ENCODE measurements around the gene PSD2. TPM values are rescaled to one million over a fixed set of nuclear protein-coding genes. Genes with fewer than 3 reads are reported as not detected.

Gene PSD2
- total RNA-seq, 1 donor from 2014 or later, result 0.25 TPM

DNA sequence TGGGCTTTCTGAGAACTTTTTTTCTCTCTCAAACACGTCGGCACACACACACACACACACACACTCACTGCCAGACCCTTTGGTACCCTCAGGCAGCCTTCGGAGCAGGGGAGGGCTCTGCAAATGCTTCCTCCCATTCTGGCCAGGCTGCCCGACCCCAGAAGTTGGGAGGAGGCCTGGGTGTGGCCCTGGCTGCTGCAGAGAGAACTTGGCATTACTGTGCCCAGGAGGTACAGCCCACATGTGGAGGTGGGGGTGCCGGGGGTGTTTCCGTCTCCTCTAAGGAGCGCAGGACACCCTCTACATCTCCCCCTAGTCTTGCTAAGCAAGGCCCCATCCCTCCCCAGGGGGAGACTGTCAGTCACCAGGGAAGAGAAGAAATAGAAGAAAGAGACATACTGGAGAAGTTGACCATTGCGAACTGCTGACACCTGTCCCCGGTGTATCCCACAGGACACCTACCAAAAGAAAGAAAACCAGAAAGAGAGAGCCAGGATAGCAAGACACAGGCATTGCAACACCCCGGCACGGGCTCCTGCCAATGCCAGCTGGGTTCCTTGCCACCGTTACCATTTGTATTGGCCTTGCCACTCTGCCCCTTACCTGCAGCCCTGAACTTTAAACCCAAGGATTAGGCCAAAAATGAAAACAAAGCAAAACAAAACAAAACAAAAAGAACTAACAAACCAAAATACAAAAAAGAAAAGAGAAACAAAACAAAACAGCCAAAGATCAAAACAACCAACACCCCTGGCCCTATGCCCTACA lies 69.3 kb downstream of the PSD2 start:
- H3K4me1 ChIP-seq (ENCODE audit: insufficient read depth, low read length), result no peaks in the 10 kb centered on the region
- no peak overlapping the region for H3K4me3 ChIP-seq (ENCODE audit: insufficient read depth, low read depth, low read length)
- Mint-ChIP-seq H3K4me1 (ENCODE audit: low read depth, unreplicated experiment) (no peaks in the 10 kb centered on the region), H3K4me3 (ENCODE audit: unreplicated experiment) (no peak overlapping the region), H3K27ac (ENCODE audit: unreplicated experiment) (no peak overlapping the region), H3K36me3 (ENCODE audit: low read depth, unreplicated experiment) (peaks cover 2% of the 10 kb centered on the region), H3K9me3 (ENCODE audit: unreplicated experiment) (no peaks in the 10 kb centered on the region), H3K27me3 (ENCODE audit: low read depth, unreplicated experiment) (peaks cover 73% of the 10 kb centered on the region)
- no peaks in the 10 kb centered on the region for H3K79me2 ChIP-seq (ENCODE audit: insufficient read depth, low read length)
- DNase-seq (ENCODE audit: low read depth) (no peak), FAIRE-seq (no peak)
- peaks cover 16% of the 10 kb centered on the region for H3K27me3 ChIP-seq (ENCODE audit: insufficient read depth, low read length)
- H3K4me2 ChIP-seq (ENCODE audit: low read length), result no peak overlapping the region
- no peaks in the 10 kb centered on the region for H4K20me1 ChIP-seq (ENCODE audit: insufficient read depth, low read length)
- no peak overlapping the region for H3K9ac ChIP-seq (ENCODE audit: low read length)
- TF ChIP-seq, protein P1, sequence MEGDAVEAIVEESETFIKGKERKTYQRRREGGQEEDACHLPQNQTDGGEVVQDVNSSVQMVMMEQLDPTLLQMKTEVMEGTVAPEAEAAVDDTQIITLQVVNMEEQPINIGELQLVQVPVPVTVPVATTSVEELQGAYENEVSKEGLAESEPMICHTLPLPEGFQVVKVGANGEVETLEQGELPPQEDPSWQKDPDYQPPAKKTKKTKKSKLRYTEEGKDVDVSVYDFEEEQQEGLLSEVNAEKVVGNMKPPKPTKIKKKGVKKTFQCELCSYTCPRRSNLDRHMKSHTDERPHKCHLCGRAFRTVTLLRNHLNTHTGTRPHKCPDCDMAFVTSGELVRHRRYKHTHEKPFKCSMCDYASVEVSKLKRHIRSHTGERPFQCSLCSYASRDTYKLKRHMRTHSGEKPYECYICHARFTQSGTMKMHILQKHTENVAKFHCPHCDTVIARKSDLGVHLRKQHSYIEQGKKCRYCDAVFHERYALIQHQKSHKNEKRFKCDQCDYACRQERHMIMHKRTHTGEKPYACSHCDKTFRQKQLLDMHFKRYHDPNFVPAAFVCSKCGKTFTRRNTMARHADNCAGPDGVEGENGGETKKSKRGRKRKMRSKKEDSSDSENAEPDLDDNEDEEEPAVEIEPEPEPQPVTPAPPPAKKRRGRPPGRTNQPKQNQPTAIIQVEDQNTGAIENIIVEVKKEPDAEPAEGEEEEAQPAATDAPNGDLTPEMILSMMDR (IDR thresholded peaks at IDR 0.05; ENCODE audit: insufficient read depth, low read depth, low read length), result no peak
- TF ChIP-seq EZH2 (IDR thresholded peaks at IDR 0.05; ENCODE audit: insufficient read depth, low read length), result no peak
- H2AFZ ChIP-seq (ENCODE audit: low read depth, low read length), result no peak overlapping the region
- H3K36me3 ChIP-seq (ENCODE audit: insufficient read depth, low read length), result no peaks in the 10 kb centered on the region
- H3K27ac ChIP-seq (ENCODE audit: low read depth, low read length), result no peak overlapping the region
- no peaks in the 10 kb centered on the region for H3K9me3 ChIP-seq (ENCODE audit: insufficient read depth, low read depth, low read length)

DNA sequence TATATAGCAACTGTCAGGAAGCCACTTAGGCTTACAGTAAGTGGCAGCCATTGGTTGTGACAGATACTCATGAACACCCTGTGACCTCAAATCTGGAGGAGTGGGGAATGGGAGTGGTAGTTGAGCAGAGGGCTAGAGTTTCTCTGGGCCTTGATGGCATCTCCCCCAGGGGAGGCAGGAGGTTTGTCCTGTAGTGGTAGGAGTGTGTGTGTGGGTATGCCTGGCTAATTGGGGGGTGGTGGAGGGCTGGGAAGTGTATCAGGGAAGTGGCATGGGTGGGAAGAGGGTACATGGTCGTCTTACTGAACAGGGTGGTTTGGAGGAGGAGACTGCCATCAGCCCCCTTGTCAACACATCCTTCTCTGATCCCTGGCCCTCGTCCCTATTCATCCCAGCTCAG lies 71.5 kb downstream of the PSD2 start:
- no peaks in the 10 kb centered on the region for H3K9me3 Mint-ChIP-seq (ENCODE audit: unreplicated experiment)
- no peak overlapping the region for H2AFZ ChIP-seq (ENCODE audit: low read depth, low read length)
- peaks cover 2% of the 10 kb centered on the region for H3K36me3 Mint-ChIP-seq (ENCODE audit: low read depth, unreplicated experiment)
- no peak overlapping the region for H3K4me3 Mint-ChIP-seq (ENCODE audit: unreplicated experiment)
- H3K4me1 ChIP-seq (ENCODE audit: insufficient read depth, low read length), result no peaks in the 10 kb centered on the region
- no peaks in the 10 kb centered on the region for H4K20me1 ChIP-seq (ENCODE audit: insufficient read depth, low read length)
- no peak overlapping the region for H3K27ac ChIP-seq (ENCODE audit: low read depth, low read length)
- no peak overlapping the region for H3K27ac Mint-ChIP-seq (ENCODE audit: unreplicated experiment)
- H3K27me3 ChIP-seq (ENCODE audit: insufficient read depth, low read length), result peaks cover 13% of the 10 kb centered on the region
- DNase-seq (ENCODE audit: low read depth) (no peak), FAIRE-seq (no peak)
- no peaks in the 10 kb centered on the region for H3K4me1 Mint-ChIP-seq (ENCODE audit: low read depth, unreplicated experiment)
- peaks cover 72% of the 10 kb centered on the region for H3K27me3 Mint-ChIP-seq (ENCODE audit: low read depth, unreplicated experiment)
- H3K4me3 ChIP-seq (ENCODE audit: insufficient read depth, low read depth, low read length), result no peak overlapping the region
- H3K4me2 ChIP-seq (ENCODE audit: low read length), result no peak overlapping the region
- H3K9ac ChIP-seq (ENCODE audit: low read length), result no peak overlapping the region
- no peaks in the 10 kb centered on the region for H3K79me2 ChIP-seq (ENCODE audit: insufficient read depth, low read length)
- no peak for TF ChIP-seq EZH2 (IDR thresholded peaks at IDR 0.05; ENCODE audit: insufficient read depth, low read length)
- TF ChIP-seq, protein P1 (IDR thresholded peaks at IDR 0.05; ENCODE audit: insufficient read depth, low read depth, low read length), result no peak
- no peaks in the 10 kb centered on the region for H3K36me3 ChIP-seq (ENCODE audit: insufficient read depth, low read length)
- no peaks in the 10 kb centered on the region for H3K9me3 ChIP-seq (ENCODE audit: insufficient read depth, low read depth, low read length)

DNA sequence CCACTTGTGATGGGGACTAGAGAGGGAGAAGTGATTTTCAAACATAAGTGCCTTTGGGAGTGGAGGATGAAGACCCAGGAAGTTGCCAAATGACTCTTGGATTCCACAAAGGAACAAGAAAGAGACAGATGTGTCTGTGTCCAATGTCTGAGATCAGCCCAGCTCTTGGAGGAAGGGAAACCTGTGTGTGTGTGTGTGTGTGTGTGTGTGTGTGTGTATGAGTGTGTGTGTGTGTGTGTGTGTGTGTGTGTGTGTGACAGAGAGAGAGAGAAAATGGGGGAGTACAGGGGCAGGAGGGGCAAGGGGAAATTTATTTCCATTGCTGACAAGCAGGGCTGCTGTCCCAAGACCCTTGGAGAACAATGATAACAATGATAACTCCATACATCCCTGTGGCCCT lies 72.0 kb downstream of the PSD2 start:
- no peaks in the 10 kb centered on the region for H3K79me2 ChIP-seq (ENCODE audit: insufficient read depth, low read length)
- TF ChIP-seq, protein P1 (IDR thresholded peaks at IDR 0.05; ENCODE audit: insufficient read depth, low read depth, low read length), result no peak
- no peak for TF ChIP-seq EZH2 (IDR thresholded peaks at IDR 0.05; ENCODE audit: insufficient read depth, low read length)
- FAIRE-seq (no peak), DNase-seq (ENCODE audit: low read depth) (no peak)
- H3K4me3 ChIP-seq (ENCODE audit: insufficient read depth, low read depth, low read length), result no peak overlapping the region
- no peak overlapping the region for H2AFZ ChIP-seq (ENCODE audit: low read depth, low read length)
- no peak overlapping the region for H3K27ac ChIP-seq (ENCODE audit: low read depth, low read length)
- peaks cover 2% of the 10 kb centered on the region for H3K36me3 Mint-ChIP-seq (ENCODE audit: low read depth, unreplicated experiment)
- H3K36me3 ChIP-seq (ENCODE audit: insufficient read depth, low read length), result no peaks in the 10 kb centered on the region
- H3K4me3 Mint-ChIP-seq (ENCODE audit: unreplicated experiment), result no peak overlapping the region
- no peak overlapping the region for H3K4me2 ChIP-seq (ENCODE audit: low read length)
- H3K9ac ChIP-seq (ENCODE audit: low read length), result no peak overlapping the region
- H3K27ac Mint-ChIP-seq (ENCODE audit: unreplicated experiment), result no peak overlapping the region
- peaks cover 77% of the 10 kb centered on the region for H3K27me3 Mint-ChIP-seq (ENCODE audit: low read depth, unreplicated experiment)
- H3K4me1 Mint-ChIP-seq (ENCODE audit: low read depth, unreplicated experiment), result no peaks in the 10 kb centered on the region
- H3K27me3 ChIP-seq (ENCODE audit: insufficient read depth, low read length), result peaks cover 13% of the 10 kb centered on the region
- H3K9me3 ChIP-seq (ENCODE audit: insufficient read depth, low read depth, low read length), result no peaks in the 10 kb centered on the region
- H3K4me1 ChIP-seq (ENCODE audit: insufficient read depth, low read length), result no peaks in the 10 kb centered on the region
- H3K9me3 Mint-ChIP-seq (ENCODE audit: unreplicated experiment), result no peaks in the 10 kb centered on the region
- no peaks in the 10 kb centered on the region for H4K20me1 ChIP-seq (ENCODE audit: insufficient read depth, low read length)

Data from astrocyte (in vitro differentiated cells and primary cell).